HG03432 (cell line): Measurements from ENCODE around the gene NFATC3.

Source experiments
- ATAC-seq: cut with Tn5 transposase; IDR thresholded peaks from one replicate; pipeline ENCODE4 v1.9.1; 2021; ENCODE audit warnings: mild to moderate bottlenecking, moderate library complexity; ENCODE audit not compliant: unreplicated experiment

Gene NFATC3

GRCh38 chr16:68244903-68245853 is 160.0 kb downstream of the NFATC3 start, which contains the start of gene PLA2G15:
TSS of gene PLA2G15 (plus strand) at chr16:68245373. CDS start at chr16:68245427, 54 bp downstream.
- peak; percentile 83 for ATAC-seq

DNA sequence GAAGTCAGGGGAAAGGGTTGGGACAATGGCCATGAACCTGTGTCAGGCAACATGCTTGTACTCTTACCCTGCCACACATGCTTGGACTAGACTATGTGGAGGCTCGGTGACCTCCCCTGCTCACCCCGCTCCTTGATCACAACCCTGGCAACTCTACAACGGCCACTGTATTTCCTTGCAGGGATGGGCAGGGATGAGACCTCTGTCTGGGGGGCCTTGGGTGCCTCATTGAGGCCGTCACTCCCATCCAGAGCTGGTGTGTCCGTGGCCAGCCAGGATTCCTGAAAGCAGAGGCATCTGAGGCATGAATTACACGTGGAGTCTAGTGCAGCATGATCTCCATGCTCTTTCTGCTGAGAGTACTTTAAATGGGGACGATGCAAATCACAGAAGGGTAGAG is 161.0 kb downstream of the NFATC3 start:
- ATAC-seq = no peak

- no peak for ATAC-seq
These were observed 161.5 kb downstream of the NFATC3 start for GRCh38 chr16:68246666-68247065.

DNA sequence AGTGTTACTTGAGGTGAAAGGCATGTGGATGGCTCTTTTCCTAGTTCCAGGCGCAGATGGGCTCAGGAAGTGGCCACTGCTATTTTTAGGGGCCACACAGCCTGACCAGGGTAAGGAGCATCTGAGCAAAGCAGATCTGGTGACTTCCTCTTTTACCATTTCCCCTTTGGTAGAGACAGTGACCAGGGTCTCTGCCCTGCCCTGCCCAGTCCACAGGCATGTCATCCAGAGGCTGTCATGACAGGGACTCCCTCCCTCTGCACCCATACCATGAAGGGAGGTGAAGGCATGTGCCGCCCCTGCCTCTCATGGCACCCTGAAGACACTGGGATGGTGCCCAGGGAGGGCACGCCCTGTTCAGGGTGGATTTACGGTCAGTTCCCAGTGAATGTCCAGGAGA is 162.2 kb downstream of the NFATC3 start:
- no peak for ATAC-seq

DNA sequence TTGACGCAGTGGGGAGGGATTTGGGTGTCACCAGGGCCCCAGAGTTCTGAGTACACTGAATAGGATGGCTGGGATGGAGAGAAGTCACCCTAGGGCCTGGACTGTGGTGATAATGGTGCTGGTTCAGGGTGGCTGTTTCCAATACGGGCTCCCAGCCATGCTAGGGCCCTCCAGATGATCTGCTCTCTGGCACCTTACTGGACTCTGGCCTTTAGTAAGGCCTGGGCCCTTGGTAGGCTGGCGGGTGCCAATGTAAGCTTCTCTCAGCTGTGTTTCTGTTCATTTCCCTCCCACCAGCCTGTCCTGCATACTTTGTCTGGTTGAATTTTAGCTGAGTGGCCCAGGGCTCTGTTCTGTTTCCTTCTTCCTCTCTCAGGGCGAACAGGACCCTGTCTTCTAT is 162.8 kb downstream of the NFATC3 start:
- ATAC-seq = no peak

DNA sequence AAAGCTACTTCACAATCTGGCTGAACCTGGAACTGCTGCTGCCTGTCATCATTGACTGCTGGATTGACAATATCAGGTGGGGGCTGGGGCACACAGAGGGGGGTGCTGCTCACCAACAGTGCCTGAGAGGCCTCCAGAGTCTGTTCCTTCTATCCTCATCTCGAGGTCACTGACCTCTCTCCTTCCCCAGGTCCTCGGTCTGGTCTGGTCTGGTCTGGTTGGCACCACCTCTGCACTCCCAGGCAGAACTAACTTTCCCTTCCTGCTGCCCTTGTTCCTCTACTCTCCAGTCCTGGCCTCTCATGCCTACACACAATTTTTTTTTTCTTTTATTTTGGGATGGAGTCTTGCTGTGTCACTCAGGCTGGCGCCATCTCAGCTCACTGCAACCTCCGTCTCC is 164.2 kb downstream of the NFATC3 start:
- no peak for ATAC-seq

DNA sequence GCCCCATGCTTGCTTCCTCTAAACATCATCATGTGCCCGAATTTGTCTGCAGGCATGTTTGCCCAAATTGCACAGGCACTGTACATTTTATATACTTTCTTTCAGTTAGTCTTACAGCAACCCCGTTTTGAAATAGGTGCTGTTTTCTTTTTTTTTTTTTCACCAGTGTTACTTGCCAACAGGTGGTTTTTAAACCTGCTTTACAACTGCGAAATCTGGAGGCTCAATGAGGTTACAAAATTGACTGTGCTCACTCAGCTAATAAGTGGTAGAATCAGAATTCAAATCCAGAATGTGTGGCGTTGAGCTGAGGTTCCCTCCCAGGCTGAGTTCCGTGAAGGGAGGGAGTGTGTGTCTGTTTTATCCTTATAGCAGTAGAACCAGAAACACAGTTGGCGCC is 165.8 kb downstream of the NFATC3 start:
- ATAC-seq = no peak

DNA sequence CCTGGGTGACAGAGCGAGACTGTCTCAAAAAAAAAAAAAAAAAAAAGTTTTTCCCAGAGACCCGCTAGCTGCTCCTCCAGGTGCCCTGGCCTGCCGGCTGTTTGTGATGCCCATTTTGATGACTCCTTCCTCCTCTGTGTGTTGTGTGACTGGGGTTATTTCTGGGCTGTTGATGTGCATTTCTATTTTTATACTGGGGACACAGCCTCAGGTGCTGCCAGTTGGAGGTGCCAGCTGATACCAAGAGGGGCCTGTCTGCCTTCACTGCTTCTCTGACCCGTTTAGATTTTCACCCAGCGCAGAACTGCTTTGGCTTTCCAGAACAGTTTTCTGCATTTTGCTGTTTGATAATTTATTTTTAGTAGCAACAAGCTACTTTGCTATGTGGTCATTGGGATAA is 166.7 kb downstream of the NFATC3 start:
- no peak for ATAC-seq

GRCh38 chr16:68252383-68252782 is 167.2 kb downstream of the NFATC3 start:
- no peak for ATAC-seq

GRCh38 chr16:68253721-68254120 is 168.6 kb downstream of the NFATC3 start:
- no peak for ATAC-seq

DNA sequence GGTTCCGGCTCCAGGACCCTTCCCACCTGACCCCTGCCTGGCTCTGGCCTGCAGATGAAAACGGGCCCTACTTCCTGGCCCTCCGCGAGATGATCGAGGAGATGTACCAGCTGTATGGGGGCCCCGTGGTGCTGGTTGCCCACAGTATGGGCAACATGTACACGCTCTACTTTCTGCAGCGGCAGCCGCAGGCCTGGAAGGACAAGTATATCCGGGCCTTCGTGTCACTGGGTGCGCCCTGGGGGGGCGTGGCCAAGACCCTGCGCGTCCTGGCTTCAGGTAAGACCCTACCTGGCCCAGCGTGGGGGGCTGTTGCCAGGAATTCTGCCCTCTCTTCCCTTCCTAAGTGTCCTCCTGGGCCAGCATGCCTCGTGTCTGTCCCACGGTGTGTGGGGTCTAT is 170.5 kb downstream of the NFATC3 start:
- ATAC-seq = no peak

DNA sequence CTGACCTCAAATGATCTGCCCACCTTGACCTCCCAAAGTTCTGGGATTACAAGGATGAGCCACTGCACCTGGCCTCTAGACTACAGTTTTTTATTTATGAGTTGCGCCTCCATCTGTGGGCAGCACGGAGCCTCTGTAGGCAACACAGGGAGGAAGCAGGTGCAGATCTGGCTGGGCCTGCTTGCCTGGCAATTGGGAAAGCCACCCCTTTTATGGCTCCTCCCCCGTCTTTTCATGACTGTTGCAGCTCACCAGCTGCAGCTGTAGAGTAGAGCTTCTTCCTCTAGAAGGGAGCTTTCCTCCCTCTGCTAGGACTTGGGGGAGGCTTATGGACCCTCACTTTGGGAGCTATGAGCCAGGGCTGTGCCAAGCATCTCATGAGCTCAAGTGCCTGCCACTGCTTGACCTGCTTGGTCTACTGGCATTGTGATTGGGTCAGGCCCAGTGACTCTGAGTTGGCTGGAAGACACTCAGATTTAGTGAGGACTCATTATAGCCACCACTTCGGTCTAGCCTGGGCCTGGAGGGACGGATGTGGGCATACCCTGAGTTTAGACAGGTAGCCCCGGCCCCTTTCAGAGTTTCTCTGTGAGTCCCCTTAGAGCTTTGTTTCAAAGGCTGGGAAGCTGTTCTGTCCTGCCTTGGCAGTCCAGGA is 172.2 kb downstream of the NFATC3 start:
- peak; percentile 67 for ATAC-seq

GRCh38 chr16:68257906-68258800 is 173.0 kb downstream of the NFATC3 start:
- peak; percentile 17 for ATAC-seq

DNA sequence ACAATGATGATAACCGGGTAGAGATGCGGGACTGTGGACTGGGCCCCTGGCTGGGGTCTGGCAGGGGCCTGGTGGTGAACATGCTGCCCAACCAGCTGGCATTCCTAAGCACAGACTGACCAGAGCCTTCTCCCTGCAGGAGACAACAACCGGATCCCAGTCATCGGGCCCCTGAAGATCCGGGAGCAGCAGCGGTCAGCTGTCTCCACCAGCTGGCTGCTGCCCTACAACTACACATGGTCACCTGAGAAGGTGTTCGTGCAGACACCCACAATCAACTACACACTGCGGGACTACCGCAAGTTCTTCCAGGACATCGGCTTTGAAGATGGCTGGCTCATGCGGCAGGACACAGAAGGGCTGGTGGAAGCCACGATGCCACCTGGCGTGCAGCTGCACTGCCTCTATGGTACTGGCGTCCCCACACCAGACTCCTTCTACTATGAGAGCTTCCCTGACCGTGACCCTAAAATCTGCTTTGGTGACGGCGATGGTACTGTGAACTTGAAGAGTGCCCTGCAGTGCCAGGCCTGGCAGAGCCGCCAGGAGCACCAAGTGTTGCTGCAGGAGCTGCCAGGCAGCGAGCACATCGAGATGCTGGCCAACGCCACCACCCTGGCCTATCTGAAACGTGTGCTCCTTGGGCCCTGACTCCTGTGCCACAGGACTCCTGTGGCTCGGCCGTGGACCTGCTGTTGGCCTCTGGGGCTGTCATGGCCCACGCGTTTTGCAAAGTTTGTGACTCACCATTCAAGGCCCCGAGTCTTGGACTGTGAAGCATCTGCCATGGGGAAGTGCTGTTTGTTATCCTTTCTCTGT is 174.0 kb downstream of the NFATC3 start:
- ATAC-seq = no peak

- peak; percentile 14 for ATAC-seq
These were observed 178.5 kb downstream of the NFATC3 start for GRCh38 chr16:68263559-68264127.

DNA sequence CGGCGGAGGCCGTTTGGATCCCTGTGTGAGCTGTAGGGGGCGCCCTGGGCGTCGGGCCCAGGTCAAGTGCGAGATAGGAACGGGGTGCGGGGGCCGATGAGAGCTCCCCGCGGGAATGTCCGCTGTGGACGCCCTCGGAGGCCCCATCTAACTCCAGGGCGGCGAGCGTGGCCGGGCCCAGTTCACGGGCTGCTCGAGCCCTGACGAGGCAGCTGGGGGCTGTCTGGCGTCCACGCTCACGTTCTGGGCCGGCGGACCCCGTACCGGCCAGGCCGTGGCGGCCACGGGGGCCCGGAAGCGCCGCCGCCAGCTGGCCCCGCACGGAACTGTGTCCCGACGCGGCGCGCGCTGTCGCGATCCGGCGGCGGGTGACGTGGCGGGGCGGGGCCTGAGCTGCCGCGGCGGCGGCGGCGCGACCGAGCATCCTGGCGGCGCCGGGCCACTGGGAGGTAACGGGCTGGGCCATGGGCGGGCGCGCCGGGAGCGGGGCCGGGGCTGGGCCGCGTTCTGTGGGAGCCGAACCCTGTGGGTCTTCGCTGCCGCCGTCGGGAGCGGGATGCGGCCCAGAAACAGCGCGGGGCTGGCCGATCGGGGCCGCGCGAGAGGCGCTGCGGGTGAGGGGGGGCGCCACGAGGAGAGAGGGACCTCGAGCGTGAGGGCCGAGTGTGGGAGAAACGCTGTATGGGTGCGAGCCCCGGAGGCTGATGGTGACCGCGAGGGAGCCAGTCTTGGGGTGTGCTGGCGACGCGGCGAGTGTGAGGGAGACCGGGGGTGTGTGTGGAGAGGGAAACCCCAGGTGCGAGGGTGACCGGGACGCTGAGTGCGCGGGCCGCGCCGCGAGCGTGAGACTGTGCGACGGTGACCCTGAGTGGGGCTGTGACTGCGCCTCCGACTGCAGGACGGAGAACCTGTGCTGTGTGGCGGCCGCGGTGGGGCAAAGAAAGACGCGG is 179.2 kb downstream of the NFATC3 start, which contains the start of gene SLC7A6:
Gene SLC7A6, plus strand, starts transcription at position 399 of the 950 bp plus-strand sequence. CDS start 10,201 bp downstream, outside the sequence.
- peak; percentile 66 for ATAC-seq

- ATAC-seq = no peak
These were observed 180.1 kb downstream of the NFATC3 start for GRCh38 chr16:68265078-68265920.
